Renal cortex interstitium (tissue), 11 donors: ENCODE data around the gene HNRNPF. TPM values are rescaled to one million over a fixed set of nuclear protein-coding genes. Genes with fewer than 3 reads are reported as not detected.
"Not testable (repeated sequence)": the region's sequence is repeated elsewhere in the genome, so short reads cannot be mapped to it uniquely, and the experiment has no call there.

Experiments used
- DNase-seq, 11 donors: peaks; one replicate each; pipeline ENCODE4 v3.0.0-alpha.2; 2013; ENCODE audit warnings: low read depth in 9 of 11, low spot score in 4 of 11; ENCODE audit errors: extremely low read depth in 1 of 11
- polyA plus RNA-seq, 3 donors: library from polyadenylated mRNA; unstranded; fragments of 120-200 nt; gene quantifications; one replicate each; pipeline ENCODE4 v1.2.1, GENCODE V29; 2013; ENCODE audit not compliant: insufficient read length in 3 of 3

Gene HNRNPF
- polyA plus RNA-seq, 3 donors = 214 to 225 (median 217) TPM

GRCh38 chr10:43437141-43437870 is 28.3 kb upstream of the HNRNPF start:
- DNase-seq = peak in 1 of 11 donors; percentile 33

- DNase-seq = peak; percentile 74 to 91 (median 84)
Measured at GRCh38 chr10:43436291-43437140, 27.5 kb upstream of the HNRNPF start, which contains the start of gene ZNF487. ZNF487 (plus strand) TSS chr10:43437111; CDS start chr10:43475814, 38,703 bp downstream.

GRCh38 chr10:43430926-43431663 is 22.1 kb upstream of the HNRNPF start:
- DNase-seq = no peak

- no peak for DNase-seq
Measured at GRCh38 chr10:43427166-43427825, 18.3 kb upstream of the HNRNPF start.

- DNase-seq = not testable (repeated sequence)
Measured at GRCh38 chr10:43426476-43426875, 17.5 kb upstream of the HNRNPF start.

GRCh38 chr10:43424416-43424815 is 15.4 kb upstream of the HNRNPF start:
- DNase-seq = no peak

GRCh38 chr10:43421944-43422343 is 13.0 kb upstream of the HNRNPF start:
- DNase-seq = not testable (repeated sequence)

- no peak for DNase-seq
Measured at GRCh38 chr10:43421519-43421918, 12.5 kb upstream of the HNRNPF start.

GRCh38 chr10:43421201-43421507 is 12.2 kb upstream of the HNRNPF start:
- no peak for DNase-seq

GRCh38 chr10:43420369-43421200 is 11.6 kb upstream of the HNRNPF start:
- peak in 8 of 11 donors; percentile 59 to 82 (median 76) for DNase-seq

- DNase-seq = no peak
Measured at GRCh38 chr10:43419997-43420368, 11.0 kb upstream of the HNRNPF start.

- DNase-seq = no peak
Measured at GRCh38 chr10:43417950-43418768, 9.2 kb upstream of the HNRNPF start.

- no peak for DNase-seq
Measured at GRCh38 chr10:43415544-43415943, 6.6 kb upstream of the HNRNPF start.

GRCh38 chr10:43411536-43411935 is 2.5 kb upstream of the HNRNPF start:
- DNase-seq = no peak

- no peak for DNase-seq
Measured at GRCh38 chr10:43410345-43410744, 1.4 kb upstream of the HNRNPF start.

GRCh38 chr10:43409385-43410109 is 561 bp upstream of the HNRNPF start:
- peak in 1 of 11 donors; percentile 30 for DNase-seq

GRCh38 chr10:43408331-43408709 is 666 bp downstream of the HNRNPF start:
- no peak for DNase-seq
